Epithelial cell of esophagus (primary cell): ENCODE measurements around the gene RPTOR.

Experiments
- DNase-seq: peaks from one replicate; pipeline ENCODE4 v3.0.0; 2010; ENCODE audit warnings: low read depth
- H3K4me3 ChIP-seq: 2 replicates; pipeline ENCODE4 v1.5.1; 2011; ENCODE audit warnings: mild to moderate bottlenecking, low read length, control low read depth
- TF ChIP-seq, protein P1 (sequence below): IDR thresholded peaks from 2 replicates; pipeline ENCODE4 v1.5.1; 2011; ENCODE audit warnings: low read depth, mild to moderate bottlenecking, low read length, control low read depth, inconsistent platforms; ENCODE audit not compliant: insufficient read depth; ENCODE audit errors: missing control alignments

Gene RPTOR

DNA sequence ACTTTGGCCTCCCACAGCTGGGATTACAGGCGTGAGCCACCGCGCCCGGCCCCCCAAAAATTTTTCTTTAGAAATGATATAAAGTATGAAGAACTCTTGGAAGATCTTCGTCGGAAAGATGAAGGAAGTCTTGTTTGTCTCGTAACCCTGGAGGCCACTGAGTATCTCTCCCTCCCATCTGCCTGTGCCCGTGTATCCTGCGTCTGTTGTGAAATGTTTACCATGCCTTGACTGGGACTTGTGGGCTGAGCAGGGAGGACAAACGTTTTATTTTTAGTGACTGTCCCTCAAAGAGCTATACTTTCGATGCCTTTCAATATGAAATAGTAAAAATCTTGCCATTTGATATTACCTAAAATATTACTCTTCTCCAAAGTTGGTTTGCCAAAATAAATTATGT is 121.2 kb downstream of the RPTOR start:
- TF ChIP-seq, protein P1, sequence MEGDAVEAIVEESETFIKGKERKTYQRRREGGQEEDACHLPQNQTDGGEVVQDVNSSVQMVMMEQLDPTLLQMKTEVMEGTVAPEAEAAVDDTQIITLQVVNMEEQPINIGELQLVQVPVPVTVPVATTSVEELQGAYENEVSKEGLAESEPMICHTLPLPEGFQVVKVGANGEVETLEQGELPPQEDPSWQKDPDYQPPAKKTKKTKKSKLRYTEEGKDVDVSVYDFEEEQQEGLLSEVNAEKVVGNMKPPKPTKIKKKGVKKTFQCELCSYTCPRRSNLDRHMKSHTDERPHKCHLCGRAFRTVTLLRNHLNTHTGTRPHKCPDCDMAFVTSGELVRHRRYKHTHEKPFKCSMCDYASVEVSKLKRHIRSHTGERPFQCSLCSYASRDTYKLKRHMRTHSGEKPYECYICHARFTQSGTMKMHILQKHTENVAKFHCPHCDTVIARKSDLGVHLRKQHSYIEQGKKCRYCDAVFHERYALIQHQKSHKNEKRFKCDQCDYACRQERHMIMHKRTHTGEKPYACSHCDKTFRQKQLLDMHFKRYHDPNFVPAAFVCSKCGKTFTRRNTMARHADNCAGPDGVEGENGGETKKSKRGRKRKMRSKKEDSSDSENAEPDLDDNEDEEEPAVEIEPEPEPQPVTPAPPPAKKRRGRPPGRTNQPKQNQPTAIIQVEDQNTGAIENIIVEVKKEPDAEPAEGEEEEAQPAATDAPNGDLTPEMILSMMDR, result no peak
- DNase-seq, result no peak
- H3K4me3 ChIP-seq, result no peak overlapping the region

GRCh38 chr17:80666867-80667266 is 122.2 kb downstream of the RPTOR start:
- no peak for DNase-seq
- TF ChIP-seq, protein P1, result no peak
- no peak overlapping the region for H3K4me3 ChIP-seq

- no peak for DNase-seq
- H3K4me3 ChIP-seq, result no peak overlapping the region
- TF ChIP-seq, protein P1, result no peak
These were observed 123.0 kb downstream of the RPTOR start for GRCh38 chr17:80667462-80668277.

DNA sequence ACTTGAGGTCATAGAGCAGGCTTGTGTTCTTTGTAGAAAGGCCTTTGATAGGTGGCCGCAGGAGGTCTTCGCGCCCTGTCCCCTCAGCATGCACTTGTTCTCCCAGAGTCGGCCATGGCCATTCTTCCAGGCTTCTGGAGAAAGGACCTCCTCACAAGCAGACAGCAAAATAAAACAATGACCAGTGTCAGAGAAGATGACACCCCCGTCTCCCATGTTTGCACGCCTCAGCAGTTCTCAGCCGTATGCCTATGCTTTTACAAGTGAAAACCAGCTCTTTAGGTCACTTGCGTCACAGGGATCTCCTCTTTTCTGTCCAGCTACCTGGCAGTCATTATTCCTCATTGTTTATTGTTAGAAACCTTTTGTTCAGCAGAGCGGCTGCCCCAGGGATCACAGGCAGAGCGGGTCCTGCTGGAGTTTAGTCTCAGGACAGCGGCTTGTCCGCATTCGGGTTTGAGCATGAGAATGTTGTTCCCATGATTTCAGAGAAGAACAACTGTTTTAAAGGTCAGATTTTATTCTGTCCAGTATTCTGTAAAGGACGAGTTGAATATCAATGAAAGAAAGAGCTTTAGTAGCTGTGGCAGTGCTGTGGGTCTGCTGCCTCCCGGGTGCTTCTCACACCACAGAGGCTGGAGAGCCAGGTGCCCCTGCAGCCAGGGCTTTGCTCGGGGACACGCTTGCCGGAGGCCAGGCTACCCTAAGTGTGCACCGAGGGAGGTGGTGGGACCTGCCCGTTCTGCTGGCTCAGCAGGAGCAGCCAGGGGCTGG is 123.9 kb downstream of the RPTOR start:
- no peak overlapping the region for H3K4me3 ChIP-seq
- TF ChIP-seq, protein P1, result no peak
- DNase-seq, result no peak

- no peak for DNase-seq
- H3K4me3 ChIP-seq, result no peak overlapping the region
- TF ChIP-seq, protein P1, result no peak
These were observed 126.6 kb downstream of the RPTOR start for GRCh38 chr17:80671039-80671824.

GRCh38 chr17:80671825-80672110 is 127.1 kb downstream of the RPTOR start:
- H3K4me3 ChIP-seq, result no peak overlapping the region
- no peak for DNase-seq
- TF ChIP-seq, protein P1, result no peak
